ENCODE measurements around the gene TRIM9. TPM values are rescaled to one million over a fixed set of nuclear protein-coding genes. Genes with fewer than 3 reads are reported as not detected.
A peak's percentile ranks its signal among the peaks of the same experiment; 100 is the strongest.

TRIM9 gene
- total RNA-seq, 2 experiments from 2014 or later, result 0.19 to 0.45 TPM

DNA sequence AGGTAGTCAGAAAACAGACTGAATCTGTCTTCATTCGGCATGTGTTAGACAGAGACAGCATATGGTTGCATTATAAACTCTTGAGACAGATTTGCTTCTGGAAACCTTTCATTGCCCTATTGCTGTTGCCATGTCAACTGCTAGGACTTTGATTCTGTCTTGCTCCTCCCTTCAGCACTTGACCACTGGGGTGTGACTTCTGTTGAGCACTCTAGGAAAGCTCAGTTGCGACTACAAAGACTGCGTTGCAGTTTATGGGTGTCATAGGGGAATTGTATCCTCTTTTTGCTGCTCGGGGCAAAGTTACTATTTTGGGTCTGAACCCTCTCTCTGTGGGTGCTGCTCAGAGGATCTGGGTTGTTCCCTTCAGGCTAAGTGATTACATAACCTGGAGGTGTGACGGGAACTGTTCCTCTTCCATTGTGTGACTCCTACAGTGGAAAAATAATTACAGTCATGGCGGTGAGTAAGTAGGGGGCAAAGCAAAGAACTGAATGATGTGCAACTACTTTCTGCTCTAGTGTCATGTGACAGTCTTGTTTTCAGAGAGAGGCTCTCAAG, 44.3 kb upstream of the TRIM9 start:
- intact Hi-C loops (cut with DNase I, micrococcal nuclease), result no loop called here
- H3K4me1 ChIP-seq (ENCODE audit: insufficient read depth, low read length), result no peaks in the 10 kb centered on the region
- DNase-seq, result peak in 2 of 14 experiments; percentile 50 to 63
- ATAC-seq (ENCODE audit: poor library complexity), result no peak
- Mint-ChIP-seq H3K27me3 (peaks cover under 1% of the 10 kb centered on the region), H3K4me3 (no peak overlapping the region), H3K9me3 (peaks cover 3% of the 10 kb centered on the region), H3K27ac (no peak overlapping the region), H3K36me3 (ENCODE audit: low read depth) (no peaks in the 10 kb centered on the region), H3K4me1 (ENCODE audit: low read depth) (no peaks in the 10 kb centered on the region)
- no peaks in the 10 kb centered on the region for H3K36me3 ChIP-seq (ENCODE audit: insufficient read depth, low read length)
- H3K9me3 ChIP-seq (ENCODE audit: control insufficient read depth in 1 of 2, insufficient read depth in 1 of 2, low read length in 2 of 2), result peaks cover 0 to 4% of the 10 kb centered on the region in 2 experiments
- no peak overlapping the region for H3K4me3 ChIP-seq (ENCODE audit: low read length)
- no peak overlapping the region for H3K27ac ChIP-seq (ENCODE audit: low read depth in 1 of 2, low read length in 2 of 2)
- ChIA-PET POLR2A (no interaction called here), CTCF (no interaction called here)
- TF ChIP-seq, protein P1, sequence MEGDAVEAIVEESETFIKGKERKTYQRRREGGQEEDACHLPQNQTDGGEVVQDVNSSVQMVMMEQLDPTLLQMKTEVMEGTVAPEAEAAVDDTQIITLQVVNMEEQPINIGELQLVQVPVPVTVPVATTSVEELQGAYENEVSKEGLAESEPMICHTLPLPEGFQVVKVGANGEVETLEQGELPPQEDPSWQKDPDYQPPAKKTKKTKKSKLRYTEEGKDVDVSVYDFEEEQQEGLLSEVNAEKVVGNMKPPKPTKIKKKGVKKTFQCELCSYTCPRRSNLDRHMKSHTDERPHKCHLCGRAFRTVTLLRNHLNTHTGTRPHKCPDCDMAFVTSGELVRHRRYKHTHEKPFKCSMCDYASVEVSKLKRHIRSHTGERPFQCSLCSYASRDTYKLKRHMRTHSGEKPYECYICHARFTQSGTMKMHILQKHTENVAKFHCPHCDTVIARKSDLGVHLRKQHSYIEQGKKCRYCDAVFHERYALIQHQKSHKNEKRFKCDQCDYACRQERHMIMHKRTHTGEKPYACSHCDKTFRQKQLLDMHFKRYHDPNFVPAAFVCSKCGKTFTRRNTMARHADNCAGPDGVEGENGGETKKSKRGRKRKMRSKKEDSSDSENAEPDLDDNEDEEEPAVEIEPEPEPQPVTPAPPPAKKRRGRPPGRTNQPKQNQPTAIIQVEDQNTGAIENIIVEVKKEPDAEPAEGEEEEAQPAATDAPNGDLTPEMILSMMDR (IDR thresholded peaks at IDR 0.05), result no peak
- H3K27me3 ChIP-seq (ENCODE audit: control insufficient read depth in 1 of 2, insufficient read depth in 2 of 2, low read length in 2 of 2), result no peaks in the 10 kb centered on the region

DNA sequence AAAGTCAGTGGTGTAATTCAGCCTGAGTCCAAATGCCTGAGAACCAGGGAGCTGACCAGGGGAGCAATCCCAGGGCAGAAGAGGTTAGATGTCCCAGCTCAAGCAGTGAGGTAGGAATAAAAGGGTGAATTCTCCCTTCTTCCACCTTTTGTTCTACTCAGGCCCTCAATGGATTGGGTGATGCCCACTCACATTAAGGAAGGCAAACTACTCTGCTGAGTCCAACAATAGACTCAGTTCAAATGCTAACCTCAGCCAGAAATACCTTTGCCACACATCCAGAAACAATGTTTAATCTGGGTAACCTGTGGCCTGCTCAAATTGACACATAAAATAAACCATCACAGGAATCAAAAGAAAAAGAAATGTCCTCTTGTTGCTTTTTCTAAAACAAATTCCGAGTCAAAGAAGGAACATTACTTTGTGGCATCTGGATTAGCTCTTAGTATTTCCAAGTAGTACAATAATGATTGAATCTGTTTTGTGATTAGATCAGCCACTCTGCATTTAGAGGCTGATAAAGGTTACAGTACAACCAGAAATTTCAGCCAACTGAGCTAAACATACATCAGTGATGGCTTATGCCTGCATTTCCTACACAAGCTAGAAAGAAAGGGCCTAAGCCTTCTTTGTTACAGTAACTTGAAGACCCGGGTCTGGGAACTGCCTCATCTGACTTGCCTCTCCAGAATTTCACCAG, 43.6 kb upstream of the TRIM9 start:
- Histone ChIP-seq H3K27me3 (ENCODE audit: control insufficient read depth in 1 of 2, insufficient read depth in 2 of 2, low read length in 2 of 2) (no peaks in the 10 kb centered on the region), H3K36me3 (ENCODE audit: insufficient read depth, low read length) (no peaks in the 10 kb centered on the region), H3K4me1 (ENCODE audit: insufficient read depth, low read length) (no peaks in the 10 kb centered on the region), H3K4me3 (ENCODE audit: low read length) (no peak overlapping the region), H3K9me3 (ENCODE audit: control insufficient read depth in 1 of 2, insufficient read depth in 1 of 2, low read length in 2 of 2) (peaks cover 0 to 4% of the 10 kb centered on the region in 2 experiments), H3K27ac (ENCODE audit: low read depth in 1 of 2, low read length in 2 of 2) (no peak overlapping the region)
- intact Hi-C loops (cut with DNase I, micrococcal nuclease), result no loop called here
- Mint-ChIP-seq H3K4me1 (ENCODE audit: low read depth) (no peaks in the 10 kb centered on the region), H3K27ac (no peak overlapping the region), H3K27me3 (peaks cover 5% of the 10 kb centered on the region), H3K36me3 (ENCODE audit: low read depth) (no peaks in the 10 kb centered on the region), H3K9me3 (peaks cover 3% of the 10 kb centered on the region), H3K4me3 (no peak overlapping the region)
- no peak for DNase-seq
- TF ChIP-seq, protein P1 (IDR thresholded peaks at IDR 0.05), result no peak
- ChIA-PET CTCF (no interaction called here), POLR2A (no interaction called here)
- ATAC-seq (ENCODE audit: poor library complexity), result no peak

DNA sequence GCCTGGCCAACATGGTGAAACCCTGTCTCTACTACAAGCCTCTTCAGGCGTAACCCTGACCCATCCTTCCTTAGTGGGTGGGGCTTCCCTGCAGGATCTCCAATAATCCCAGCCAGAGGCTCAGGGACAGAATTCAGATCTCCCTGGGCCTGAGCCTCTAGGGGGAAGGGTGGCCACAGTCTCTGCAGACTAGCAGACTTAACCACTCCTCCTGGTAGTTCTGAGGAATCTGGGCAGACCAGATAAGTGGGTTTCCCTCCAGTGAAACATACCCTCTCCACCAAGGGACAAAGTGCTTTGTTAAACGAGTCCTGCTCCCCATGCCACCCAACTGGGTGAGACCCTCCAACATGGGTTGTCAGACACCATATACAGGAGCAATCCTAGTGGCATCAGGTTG, 36.6 kb upstream of the TRIM9 start:
- peaks cover 0 to 11% of the 10 kb centered on the region in 2 experiments for H3K9me3 ChIP-seq (ENCODE audit: control insufficient read depth in 1 of 2, insufficient read depth in 1 of 2, low read length in 2 of 2)
- H3K36me3 ChIP-seq (ENCODE audit: insufficient read depth, low read length), result no peaks in the 10 kb centered on the region
- Mint-ChIP-seq H3K36me3 (ENCODE audit: low read depth) (no peaks in the 10 kb centered on the region), H3K9me3 (peaks cover 6% of the 10 kb centered on the region), H3K27me3 (peaks cover 30% of the 10 kb centered on the region), H3K4me1 (ENCODE audit: low read depth) (no peaks in the 10 kb centered on the region), H3K27ac (no peak overlapping the region), H3K4me3 (no peak overlapping the region)
- TF ChIP-seq, protein P1 (IDR thresholded peaks at IDR 0.05), result no peak
- no peak overlapping the region for H3K27ac ChIP-seq (ENCODE audit: low read depth in 1 of 2, low read length in 2 of 2)
- CTCF ChIA-PET, result no interaction called here
- no peak for DNase-seq
- H3K27me3 ChIP-seq (ENCODE audit: control insufficient read depth in 1 of 2, insufficient read depth in 2 of 2, low read length in 2 of 2), result peaks cover 9 to 11% of the 10 kb centered on the region in 2 experiments
- POLR2A ChIA-PET, result no interaction called here
- ATAC-seq (ENCODE audit: poor library complexity), result no peak
- no peaks in the 10 kb centered on the region for H3K4me1 ChIP-seq (ENCODE audit: insufficient read depth, low read length)
- H3K4me3 ChIP-seq (ENCODE audit: low read length), result no peak overlapping the region
- intact Hi-C loops (cut with DNase I, micrococcal nuclease), result no loop called here

Measured in CD4-positive, alpha-beta T cell (primary cell).